ENCODE measurements around the gene SLC39A11.

The SLC39A11 gene

GRCh38 chr17:72602517-72603419 lies 489.7 kb downstream of the SLC39A11 start:
- H3K4me3 ChIP-seq (ENCODE audit: low read depth, low read length) = no peak overlapping the region
- peak; percentile 46 for TF ChIP-seq CTCF (conservative IDR thresholded peaks at IDR 0.05; ENCODE audit: low read depth, low read length)
- DNase-seq (ENCODE audit: low read depth) = peak; percentile 76

- TF ChIP-seq CTCF (conservative IDR thresholded peaks at IDR 0.05; ENCODE audit: low read depth, low read length) = no peak
- peak; percentile 84 for DNase-seq (ENCODE audit: low read depth)
- no peak overlapping the region for H3K4me3 ChIP-seq (ENCODE audit: low read depth, low read length)
Measured at GRCh38 chr17:72600934-72601333, 491.6 kb downstream of the SLC39A11 start.

- H3K4me3 ChIP-seq (ENCODE audit: low read depth, low read length) = no peak overlapping the region
- DNase-seq (ENCODE audit: low read depth) = no peak
- no peak for TF ChIP-seq CTCF (conservative IDR thresholded peaks at IDR 0.05; ENCODE audit: low read depth, low read length)
Measured at GRCh38 chr17:72599891-72600290, 492.6 kb downstream of the SLC39A11 start.

GRCh38 chr17:72598695-72599094 lies 493.8 kb downstream of the SLC39A11 start:
- H3K4me3 ChIP-seq (ENCODE audit: low read depth, low read length) = no peak overlapping the region
- DNase-seq (ENCODE audit: low read depth) = no peak
- TF ChIP-seq CTCF (conservative IDR thresholded peaks at IDR 0.05; ENCODE audit: low read depth, low read length) = no peak

GRCh38 chr17:72597354-72598087 lies 495.0 kb downstream of the SLC39A11 start:
- DNase-seq (ENCODE audit: low read depth) = no peak
- no peak for TF ChIP-seq CTCF (conservative IDR thresholded peaks at IDR 0.05; ENCODE audit: low read depth, low read length)
- H3K4me3 ChIP-seq (ENCODE audit: low read depth, low read length) = no peak overlapping the region
